NCI-H2227 (cell line): ENCODE measurements around the gene CREG1.
"Not testable (repeated sequence)": the region's sequence is repeated elsewhere in the genome, so short reads cannot be mapped to it uniquely, and the experiment has no call there.

Experiments used
- DNase-seq: peaks from one replicate; lab custom pipeline; 2025; ENCODE audit not compliant: unreplicated experiment; lab: John Stamatoyannopoulos, UW

The CREG1 gene

DNA sequence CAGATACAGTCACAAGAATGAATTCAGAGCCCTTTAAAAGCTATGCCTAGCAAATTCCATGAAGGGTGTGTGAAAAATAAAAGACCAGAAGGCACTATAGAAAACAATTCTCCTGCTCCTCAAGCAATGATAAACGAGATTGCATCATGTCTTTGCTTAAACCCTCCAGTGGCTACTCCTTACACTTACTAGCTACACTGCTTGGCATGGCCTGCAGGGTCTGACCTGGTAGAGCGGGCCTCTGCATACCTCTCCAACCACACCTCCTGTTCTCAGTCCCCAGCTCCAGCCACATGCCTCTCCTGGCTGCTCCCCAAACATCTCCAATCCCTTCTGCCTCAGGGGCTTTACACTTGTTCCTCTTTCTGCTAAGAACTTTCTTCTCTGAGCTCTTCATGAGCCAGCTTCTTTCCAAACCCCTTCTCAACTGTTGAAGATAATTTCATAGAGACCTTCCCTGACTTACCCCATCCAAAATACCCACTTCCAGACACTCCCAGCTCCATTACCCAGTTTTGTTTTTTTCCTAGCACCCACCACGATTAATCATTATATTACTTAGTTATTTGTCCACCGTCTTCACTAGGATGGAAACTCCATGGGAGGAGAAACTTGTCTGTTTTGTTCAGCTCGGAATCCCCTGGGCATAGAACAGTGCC, 11.2 kb upstream of the CREG1 start:
- DNase-seq, result no peak

DNA sequence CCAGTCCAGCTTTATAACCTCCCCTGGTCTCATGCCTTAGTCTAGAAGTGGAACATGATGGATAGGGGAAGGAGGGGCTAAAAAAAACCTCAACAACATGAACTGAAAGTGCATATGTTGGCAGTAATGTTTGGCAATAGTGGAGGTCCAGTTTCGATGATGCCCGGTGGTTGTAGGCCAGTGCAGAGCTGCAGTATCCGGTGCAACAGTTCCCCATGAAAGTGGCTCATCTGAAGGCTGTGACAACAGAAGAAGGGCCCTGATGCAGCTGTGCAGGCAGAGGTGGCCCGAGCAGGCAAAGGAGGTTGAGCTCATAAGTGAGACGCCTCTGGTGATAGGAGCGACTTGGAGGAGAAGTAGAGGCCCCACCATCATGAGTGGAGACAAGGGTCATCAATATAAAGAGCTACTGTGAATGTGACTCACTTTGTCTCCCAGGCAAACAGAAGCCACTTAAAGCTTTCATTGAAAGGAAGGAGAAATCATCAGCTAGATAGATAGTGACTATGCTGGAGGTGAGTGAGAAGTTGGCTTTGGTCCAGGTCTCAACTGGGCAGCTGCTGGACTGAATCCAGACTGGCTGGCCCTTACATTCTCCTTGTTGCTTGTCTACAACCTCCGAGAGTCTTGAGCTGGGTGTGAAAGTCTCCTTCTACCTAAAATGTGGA, 10.2 kb upstream of the CREG1 start:
- peak; percentile 62 for DNase-seq

- no peak for DNase-seq
Measured at GRCh38 chr1:167562702-167563101, 9.1 kb upstream of the CREG1 start.

- DNase-seq, result no peak
Measured at GRCh38 chr1:167561753-167562152, 8.2 kb upstream of the CREG1 start.

DNA sequence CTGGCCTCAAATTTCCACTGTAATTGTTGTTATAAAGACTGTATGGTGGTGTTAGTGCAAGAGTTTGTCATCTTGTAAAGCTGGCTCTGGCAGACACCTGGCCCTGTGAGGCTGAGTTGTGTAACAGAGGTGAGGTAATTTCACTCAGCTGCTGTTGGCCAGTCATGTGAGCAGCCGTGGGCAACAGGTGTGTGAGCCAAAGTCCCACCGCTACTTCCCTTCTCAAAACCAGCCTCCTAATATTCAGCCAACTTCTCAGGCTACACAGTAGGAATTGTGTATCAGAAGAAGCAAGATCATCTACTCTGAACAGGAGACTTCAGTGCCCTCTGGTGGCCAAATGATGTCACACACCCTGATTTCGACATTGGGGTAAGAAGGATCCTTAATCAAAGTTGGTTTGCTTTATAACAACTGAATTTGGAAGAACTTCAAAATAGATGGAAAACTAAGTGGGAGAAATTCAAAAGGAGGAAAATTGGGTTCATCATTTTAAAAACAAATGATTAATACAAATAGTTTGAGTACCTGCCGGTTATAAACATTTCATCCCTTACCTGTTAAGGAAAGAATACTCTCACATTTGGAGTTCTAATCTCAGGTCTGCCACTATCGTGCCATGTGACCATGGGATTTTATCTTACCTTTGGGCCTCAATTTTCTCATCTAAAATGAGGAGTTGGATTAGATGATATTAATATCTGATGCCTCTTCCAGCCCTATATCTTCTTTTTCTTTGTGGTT, 2.6 kb upstream of the CREG1 start:
- peak; percentile 82 for DNase-seq

GRCh38 chr1:167555072-167555471, 1.5 kb upstream of the CREG1 start:
- not testable (repeated sequence) for DNase-seq

DNA sequence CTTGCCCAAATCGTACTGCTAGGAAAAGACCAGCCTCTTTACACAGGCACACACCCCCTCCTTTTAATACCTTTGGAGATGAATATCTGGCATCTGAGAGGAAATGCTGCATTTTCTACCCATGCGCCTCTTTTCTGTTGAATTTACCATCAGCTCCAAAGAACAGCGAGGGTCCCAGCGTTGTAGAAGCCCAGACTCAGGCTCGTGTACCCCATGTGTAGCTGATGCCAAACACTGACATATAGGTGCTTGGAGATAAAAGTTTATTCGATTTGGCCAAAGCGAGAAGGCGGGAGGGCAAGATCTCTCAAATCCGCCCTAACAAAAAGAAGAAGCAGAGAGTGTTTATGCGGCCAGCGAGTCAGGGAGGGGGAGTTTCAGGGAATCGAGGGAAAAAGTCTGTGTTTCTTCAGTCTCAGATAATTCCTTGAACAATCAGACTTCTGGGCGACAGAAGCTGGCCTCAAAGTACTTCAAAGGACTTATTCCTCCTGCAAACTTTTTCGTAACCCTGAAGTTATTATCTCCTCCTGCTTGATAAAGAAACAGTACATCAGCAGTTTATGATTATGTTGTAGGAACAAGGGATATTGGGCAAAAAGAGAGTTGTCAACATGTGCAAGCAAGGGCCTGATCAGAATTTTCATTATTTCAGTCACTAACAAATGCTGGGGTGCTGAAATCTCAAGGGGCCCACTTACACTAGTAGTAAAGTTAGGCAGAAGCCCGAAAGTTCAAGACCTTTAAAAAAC, 642 bp upstream of the CREG1 start:
- no peak for DNase-seq

DNA sequence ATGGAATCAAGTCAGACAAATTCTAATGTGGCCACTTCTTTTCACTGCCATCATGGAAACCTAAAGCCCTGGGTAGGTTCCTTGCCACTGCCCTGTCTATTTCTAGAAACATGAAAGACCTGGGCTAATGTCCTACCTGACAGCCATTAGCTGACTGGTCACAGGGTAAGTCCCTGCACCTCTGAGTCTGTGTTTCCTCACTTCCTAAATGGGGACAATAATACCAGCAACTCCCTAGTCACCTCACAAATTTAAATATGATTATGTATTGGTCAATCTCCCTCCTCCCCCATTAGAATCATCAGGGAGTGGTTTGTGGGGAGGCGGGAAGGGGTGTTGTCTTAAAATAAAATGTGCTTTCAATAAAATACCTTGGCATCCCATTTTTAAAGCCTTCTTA, 2.2 kb downstream of the CREG1 start:
- no peak for DNase-seq

GRCh38 chr1:167548059-167548932, 5.3 kb downstream of the CREG1 start:
- no peak for DNase-seq

GRCh38 chr1:167546935-167547334, 6.6 kb downstream of the CREG1 start:
- no peak for DNase-seq

DNA sequence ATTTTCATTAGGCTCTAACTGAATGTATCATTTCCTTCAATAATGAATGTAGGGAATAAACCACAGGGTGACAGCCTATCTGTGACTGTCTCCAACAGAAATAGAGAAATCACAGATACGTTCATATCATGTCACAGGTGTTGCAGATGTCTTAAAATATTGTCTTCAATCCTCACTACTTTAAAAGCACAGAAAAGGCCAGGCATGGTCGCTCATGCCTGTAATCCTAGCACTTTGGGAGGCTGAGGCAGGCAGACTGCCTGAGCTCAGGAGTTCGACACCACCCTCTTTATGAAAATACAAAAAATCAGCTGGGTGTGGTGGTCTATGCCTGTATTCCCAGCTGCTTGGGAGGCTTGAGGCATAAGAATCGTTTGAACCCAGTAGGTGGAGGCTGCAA, 8.2 kb downstream of the CREG1 start:
- DNase-seq, result no peak

GRCh38 chr1:167544447-167545093, 9.0 kb downstream of the CREG1 start:
- no peak for DNase-seq

GRCh38 chr1:167543199-167543990, 10.2 kb downstream of the CREG1 start:
- DNase-seq, result no peak

- DNase-seq, result no peak
Measured at GRCh38 chr1:167542109-167543032, 11.2 kb downstream of the CREG1 start.

DNA sequence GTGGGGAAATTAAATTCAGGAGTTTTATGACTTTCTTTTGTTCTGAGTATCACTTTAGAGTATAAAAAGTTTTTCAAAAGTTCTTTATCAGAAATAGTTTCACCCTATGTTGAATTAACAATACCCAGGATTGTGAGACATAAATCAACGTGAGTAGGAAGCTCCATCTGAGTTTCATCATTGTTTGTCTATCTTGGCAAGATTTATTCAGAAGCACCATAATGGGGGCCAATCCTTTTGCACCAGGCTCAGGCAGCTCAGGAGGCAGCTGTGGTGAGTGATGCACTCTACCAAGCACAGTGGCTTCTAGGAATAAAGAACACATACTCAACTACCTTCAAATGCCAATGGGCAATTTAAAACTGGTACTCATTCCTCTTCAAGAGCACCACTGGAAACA, 12.0 kb downstream of the CREG1 start:
- no peak for DNase-seq

- no peak for DNase-seq
Measured at GRCh38 chr1:167541003-167541402, 12.6 kb downstream of the CREG1 start.

- DNase-seq, result peak; percentile 43
Measured at GRCh38 chr1:167538657-167539056, 14.9 kb downstream of the CREG1 start.

GRCh38 chr1:167533851-167534300, 19.7 kb downstream of the CREG1 start:
- peak; percentile 82 for DNase-seq
